GM04503 (cell line): ENCODE measurements around the gene AP1M1.
"Not testable (repeated sequence)": the region's sequence is repeated elsewhere in the genome, so short reads cannot be mapped to it uniquely, and the experiment has no call there.

Source experiments
- DNase-seq: peaks from one replicate; pipeline ENCODE4 v3.0.0-alpha.2; 2012; ENCODE audit warnings: low read depth

Gene AP1M1

GRCh38 chr19:16197622-16198369, at the start of gene AP1M1:
AP1M1 (plus strand) TSS chr19:16197911; CDS start chr19:16198027, 116 bp downstream.
- DNase-seq: peak; percentile 71

- no peak for DNase-seq
Measured at GRCh38 chr19:16148443-16149229, 49.1 kb upstream of the AP1M1 start.

- no peak for DNase-seq
Measured at GRCh38 chr19:16153582-16154336, 44.0 kb upstream of the AP1M1 start.

- DNase-seq: no peak
Measured at GRCh38 chr19:16154557-16154956, 43.2 kb upstream of the AP1M1 start.

GRCh38 chr19:16155128-16155527, 42.6 kb upstream of the AP1M1 start:
- no peak for DNase-seq

GRCh38 chr19:16156904-16157303, 40.8 kb upstream of the AP1M1 start:
- DNase-seq: no peak

GRCh38 chr19:16157601-16158000, 40.1 kb upstream of the AP1M1 start:
- no peak for DNase-seq

GRCh38 chr19:16159655-16160054, 38.1 kb upstream of the AP1M1 start:
- no peak for DNase-seq

- DNase-seq: no peak
Measured at GRCh38 chr19:16160445-16160942, 37.2 kb upstream of the AP1M1 start.

- no peak for DNase-seq
Measured at GRCh38 chr19:16160943-16161560, 36.7 kb upstream of the AP1M1 start.

- DNase-seq: no peak
Measured at GRCh38 chr19:16161840-16162239, 35.9 kb upstream of the AP1M1 start.

- no peak for DNase-seq
Measured at GRCh38 chr19:16164222-16164890, 33.4 kb upstream of the AP1M1 start.

GRCh38 chr19:16166417-16166816, 31.3 kb upstream of the AP1M1 start:
- no peak for DNase-seq

- no peak for DNase-seq
Measured at GRCh38 chr19:16167055-16167454, 30.7 kb upstream of the AP1M1 start.

GRCh38 chr19:16168465-16169081, 29.1 kb upstream of the AP1M1 start:
- no peak for DNase-seq

GRCh38 chr19:16170134-16170533, 27.6 kb upstream of the AP1M1 start:
- DNase-seq: no peak

GRCh38 chr19:16175954-16176353, 21.8 kb upstream of the AP1M1 start:
- no peak for DNase-seq

- not testable (repeated sequence) for DNase-seq
Measured at GRCh38 chr19:16178866-16179265, 18.8 kb upstream of the AP1M1 start.

GRCh38 chr19:16180611-16181010, 17.1 kb upstream of the AP1M1 start:
- DNase-seq: peak; percentile 72

GRCh38 chr19:16184665-16185122, 13.0 kb upstream of the AP1M1 start:
- no peak for DNase-seq
